Neutrophil (primary cell): Measurements from ENCODE around the gene ADAMTSL5.

ENCODE experiments used
- H3K27ac ChIP-seq: fragments of 200-600 bp; sonication (generic); 2 replicates; pipeline ENCODE4 v1.5.1; 2016; ENCODE audit warnings: mild to moderate bottlenecking, moderate library complexity
- H3K27me3 ChIP-seq: fragments of 200-600 bp; sonication (generic); 2 replicates; pipeline ENCODE4 v1.6.0; 2016; ENCODE audit warnings: mild to moderate bottlenecking
- H3K36me3 ChIP-seq: fragments of 200-600 bp; sonication (generic); 2 replicates; pipeline ENCODE4 v1.5.1; 2017
- H3K4me1 ChIP-seq, 2 experiments: fragments of 200-600 bp in 1 of 2; sonication (generic) in 1 of 2; 1 replicate in 1 of 2; 2 replicates in 1 of 2; pipeline versions ENCODE4 v1.5.1 to v1.6.1; 2013 to 2016; ENCODE audit warnings: low read depth in 1 of 2, low read length in 1 of 2, mild to moderate bottlenecking in 1 of 2, moderate library complexity in 1 of 2; ENCODE audit not compliant: control insufficient read depth in 1 of 2, insufficient read depth in 1 of 2
- H3K4me3 ChIP-seq, 2 experiments: fragments of 200-600 bp in 1 of 2; sonication (generic) in 1 of 2; 1 replicate in 1 of 2; 2 replicates in 1 of 2; pipeline ENCODE4 v1.5.1; 2013 to 2016; ENCODE audit warnings: low read depth in 1 of 2, low read length in 1 of 2, mild to moderate bottlenecking in 1 of 2, moderate library complexity in 1 of 2
- H3K9me3 ChIP-seq: fragments of 200-600 bp; sonication (generic); 2 replicates; pipeline ENCODE4 v1.5.1; 2016
- TF ChIP-seq, protein P1 (sequence below): fragments of 200-600 bp; sonication (generic); IDR thresholded peaks from 2 replicates; pipeline ENCODE4 v1.5.1; 2016; ENCODE audit warnings: antibody characterized with exemption

ADAMTSL5 gene

DNA sequence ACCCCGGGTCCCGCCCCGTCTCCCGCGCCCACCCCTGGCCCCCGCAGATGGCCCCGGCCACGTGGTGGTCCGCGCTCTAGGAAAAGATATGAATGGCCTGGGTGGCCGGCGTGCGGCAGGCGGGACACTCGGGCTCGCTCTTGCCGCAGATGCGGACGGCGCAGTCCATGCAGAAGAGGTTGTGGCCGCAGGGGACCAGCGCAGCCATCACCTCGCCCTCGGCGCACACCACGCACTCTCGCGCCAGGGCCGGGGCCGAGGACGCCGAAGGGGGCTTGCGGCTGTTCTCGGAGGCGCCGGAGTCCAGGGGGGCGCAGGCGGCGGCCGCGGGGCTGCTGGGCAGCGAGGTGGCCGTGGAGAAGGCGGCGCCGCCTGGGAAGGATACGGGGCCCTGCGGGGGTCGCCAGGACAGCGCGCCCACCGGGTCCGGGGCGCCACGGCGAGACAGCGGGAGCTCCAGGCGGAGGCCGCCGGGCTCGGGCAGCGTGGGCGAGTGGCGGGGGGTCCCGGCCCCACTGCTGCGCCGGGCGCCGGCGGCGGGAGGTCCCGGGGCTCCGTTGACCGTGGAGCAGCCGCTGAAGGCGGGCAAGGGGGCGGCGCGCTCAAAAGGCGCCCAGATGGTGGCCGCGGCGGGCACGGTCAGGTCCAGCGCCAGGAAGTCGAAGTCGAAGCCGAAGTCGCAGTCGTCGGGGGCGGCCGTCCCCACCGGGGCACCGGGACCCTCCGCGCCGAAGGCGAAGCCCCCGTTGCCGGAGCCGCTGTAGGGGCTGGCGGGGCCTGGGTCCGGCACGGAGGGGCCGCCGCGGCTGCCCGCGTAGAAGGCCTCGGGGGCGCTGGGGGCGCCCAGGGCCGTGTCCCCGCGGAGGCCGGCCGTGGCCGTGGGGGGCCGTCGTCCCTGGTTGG, 42.9 kb upstream of the ADAMTSL5 start:
- H3K36me3 ChIP-seq = no peaks in the 10 kb centered on the region
- no peak overlapping the region for H3K27ac ChIP-seq
- H3K4me1 ChIP-seq = no peaks in the 10 kb centered on the region
- no peaks in the 10 kb centered on the region for H3K9me3 ChIP-seq
- TF ChIP-seq, protein P1, sequence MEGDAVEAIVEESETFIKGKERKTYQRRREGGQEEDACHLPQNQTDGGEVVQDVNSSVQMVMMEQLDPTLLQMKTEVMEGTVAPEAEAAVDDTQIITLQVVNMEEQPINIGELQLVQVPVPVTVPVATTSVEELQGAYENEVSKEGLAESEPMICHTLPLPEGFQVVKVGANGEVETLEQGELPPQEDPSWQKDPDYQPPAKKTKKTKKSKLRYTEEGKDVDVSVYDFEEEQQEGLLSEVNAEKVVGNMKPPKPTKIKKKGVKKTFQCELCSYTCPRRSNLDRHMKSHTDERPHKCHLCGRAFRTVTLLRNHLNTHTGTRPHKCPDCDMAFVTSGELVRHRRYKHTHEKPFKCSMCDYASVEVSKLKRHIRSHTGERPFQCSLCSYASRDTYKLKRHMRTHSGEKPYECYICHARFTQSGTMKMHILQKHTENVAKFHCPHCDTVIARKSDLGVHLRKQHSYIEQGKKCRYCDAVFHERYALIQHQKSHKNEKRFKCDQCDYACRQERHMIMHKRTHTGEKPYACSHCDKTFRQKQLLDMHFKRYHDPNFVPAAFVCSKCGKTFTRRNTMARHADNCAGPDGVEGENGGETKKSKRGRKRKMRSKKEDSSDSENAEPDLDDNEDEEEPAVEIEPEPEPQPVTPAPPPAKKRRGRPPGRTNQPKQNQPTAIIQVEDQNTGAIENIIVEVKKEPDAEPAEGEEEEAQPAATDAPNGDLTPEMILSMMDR = no peak
- H3K4me3 ChIP-seq = no peak overlapping the region
- peaks cover 27% of the 10 kb centered on the region for H3K27me3 ChIP-seq

DNA sequence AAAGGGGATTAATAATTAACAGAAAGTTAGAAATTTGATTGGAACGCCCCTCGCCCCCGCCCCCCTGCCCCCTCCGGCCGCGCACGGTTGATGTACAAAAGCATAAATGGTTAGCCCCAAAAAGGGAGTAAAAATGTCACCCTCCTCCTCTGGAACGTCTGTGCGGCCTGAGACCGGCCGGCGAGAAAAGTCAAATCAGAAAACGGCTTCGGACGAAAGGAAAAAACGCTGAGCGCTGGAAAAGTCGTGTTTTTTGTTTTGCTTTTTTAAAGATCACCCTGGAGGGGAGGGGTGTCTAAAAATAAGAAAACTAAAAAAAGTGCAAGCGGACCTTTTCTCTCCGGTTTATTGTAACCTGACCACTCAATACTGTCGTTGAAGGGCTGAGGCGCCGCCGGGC, 42.1 kb upstream of the ADAMTSL5 start:
- Histone ChIP-seq H3K4me1 (no peaks in the 10 kb centered on the region), H3K36me3 (no peaks in the 10 kb centered on the region), H3K27me3 (peaks cover 19% of the 10 kb centered on the region), H3K4me3 (no peak overlapping the region), H3K27ac (no peak overlapping the region), H3K9me3 (no peaks in the 10 kb centered on the region)
- TF ChIP-seq, protein P1 = no peak

DNA sequence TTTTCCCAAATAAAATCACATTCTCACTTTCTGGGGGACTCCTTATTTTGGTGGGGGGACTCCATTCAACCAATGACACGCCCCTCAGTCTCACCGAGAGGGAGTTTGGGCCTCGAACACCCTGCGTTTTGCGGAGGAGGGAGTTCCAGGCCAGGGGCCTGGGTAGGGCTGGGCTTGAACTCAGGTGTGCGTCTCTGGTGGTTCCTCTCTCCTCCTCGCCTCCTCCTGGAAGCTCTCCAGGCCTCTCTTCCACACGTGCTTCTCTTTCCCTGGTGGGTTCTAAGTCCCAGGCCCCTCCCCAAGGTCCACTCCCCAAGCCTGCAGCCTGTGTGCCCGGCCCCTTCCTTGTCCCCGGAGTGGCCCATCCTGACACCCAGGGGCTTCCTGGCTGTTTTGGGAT, 40.6 kb upstream of the ADAMTSL5 start:
- Histone ChIP-seq H3K4me1 (no peaks in the 10 kb centered on the region), H3K27me3 (peaks cover 17% of the 10 kb centered on the region), H3K4me3 (no peak overlapping the region), H3K36me3 (no peaks in the 10 kb centered on the region), H3K9me3 (no peaks in the 10 kb centered on the region), H3K27ac (no peak overlapping the region)
- TF ChIP-seq, protein P1 = no peak

- TF ChIP-seq, protein P1 = no peak
- H3K9me3 ChIP-seq = no peaks in the 10 kb centered on the region
- no peaks in the 10 kb centered on the region for H3K4me1 ChIP-seq
- no peak overlapping the region for H3K27ac ChIP-seq
- no peaks in the 10 kb centered on the region for H3K36me3 ChIP-seq
- H3K27me3 ChIP-seq = peaks cover 35% of the 10 kb centered on the region
- H3K4me3 ChIP-seq = no peak overlapping the region
These were observed 38.5 kb upstream of the ADAMTSL5 start for GRCh38 chr19:1551068-1552040.

- no peak overlapping the region for H3K27ac ChIP-seq
- H3K9me3 ChIP-seq = no peaks in the 10 kb centered on the region
- peaks cover 0 to 4% of the 10 kb centered on the region in 2 experiments for H3K4me1 ChIP-seq
- H3K36me3 ChIP-seq = no peaks in the 10 kb centered on the region
- H3K4me3 ChIP-seq = no peak overlapping the region
- TF ChIP-seq, protein P1 = no peak
- peaks cover 55% of the 10 kb centered on the region for H3K27me3 ChIP-seq
These were observed 36.6 kb upstream of the ADAMTSL5 start for GRCh38 chr19:1549332-1549945.
